Chondrocyte (in vitro differentiated cells): ENCODE data around the gene PTCH1. TPM values are rescaled to one million over a fixed set of nuclear protein-coding genes. Genes with fewer than 3 reads are reported as not detected.

ENCODE experiments used
- DNase-seq: peaks from one replicate; pipeline ENCODE4 v3.0.0; 2021; ENCODE audit warnings: mixed read lengths, low spot score
- H3K27ac Mint-ChIP-seq: one replicate; pipeline ENCODE4 v1.8.0; 2021; ENCODE audit warnings: mild to moderate bottlenecking, moderate library complexity, mixed read lengths; ENCODE audit not compliant: unreplicated experiment
- H3K27me3 Mint-ChIP-seq: 2 replicates; pipeline ENCODE4 v1.8.0; 2021; ENCODE audit warnings: low read depth, mixed read lengths
- H3K36me3 Mint-ChIP-seq: 2 replicates; pipeline ENCODE4 v1.8.0; 2021; ENCODE audit warnings: low read depth, mixed read lengths
- H3K4me1 Mint-ChIP-seq: 2 replicates; pipeline ENCODE4 v1.8.0; 2021; ENCODE audit warnings: low read depth, mild to moderate bottlenecking, mixed read lengths
- H3K4me3 Mint-ChIP-seq: one replicate; pipeline ENCODE4 v1.8.0; 2021; ENCODE audit warnings: mild to moderate bottlenecking, moderate library complexity, mixed read lengths; ENCODE audit not compliant: unreplicated experiment
- H3K9me3 Mint-ChIP-seq: 2 replicates; pipeline ENCODE4 v1.8.0; 2021; ENCODE audit warnings: low read depth, mixed read lengths
- CTCF ChIP-seq: fragments of 200-600 bp; sonication (generic); IDR thresholded peaks from 2 replicates; pipeline ENCODE4 v1.5.0; 2021; ENCODE audit warnings: antibody characterized with exemption, mild to moderate bottlenecking, moderate library complexity
- total RNA-seq: library from RNA; stranded (reverse); gene quantifications from 3 replicates; pipeline ENCODE4 v1.2.1, GENCODE V29; 2021

The PTCH1 gene
- total RNA-seq, 1 donor from 2014 or later: 10.4 TPM

GRCh38 chr9:95463148-95464060 is 53.4 kb downstream of the PTCH1 start:
- H3K36me3 Mint-ChIP-seq: peaks cover 12% of the 10 kb centered on the region
- peak overlapping the region; percentile 62 for H3K27ac Mint-ChIP-seq
- TF ChIP-seq CTCF: no peak
- peaks cover 41% of the 10 kb centered on the region for H3K4me1 Mint-ChIP-seq
- no peak for DNase-seq
- peak overlapping the region; percentile 68 for H3K4me3 Mint-ChIP-seq
- no peaks in the 10 kb centered on the region for H3K9me3 Mint-ChIP-seq
- H3K27me3 Mint-ChIP-seq: no peaks in the 10 kb centered on the region

GRCh38 chr9:95462249-95463147 is 54.3 kb downstream of the PTCH1 start:
- H3K27me3 Mint-ChIP-seq: no peaks in the 10 kb centered on the region
- peak overlapping the region; percentile 81 for H3K27ac Mint-ChIP-seq
- no peaks in the 10 kb centered on the region for H3K9me3 Mint-ChIP-seq
- DNase-seq: no peak
- peaks cover 50% of the 10 kb centered on the region for H3K4me1 Mint-ChIP-seq
- H3K36me3 Mint-ChIP-seq: peaks cover 12% of the 10 kb centered on the region
- H3K4me3 Mint-ChIP-seq: peak overlapping the region; percentile 68
- TF ChIP-seq CTCF: no peak

GRCh38 chr9:95461448-95462248 is 55.1 kb downstream of the PTCH1 start:
- Mint-ChIP-seq H3K9me3 (no peaks in the 10 kb centered on the region), H3K36me3 (peaks cover 9% of the 10 kb centered on the region), H3K27me3 (no peaks in the 10 kb centered on the region), H3K27ac (no peak overlapping the region), H3K4me3 (no peak overlapping the region), H3K4me1 (peaks cover 54% of the 10 kb centered on the region)
- no peak for TF ChIP-seq CTCF
- DNase-seq: no peak

- DNase-seq: no peak
- Mint-ChIP-seq H3K27me3 (no peaks in the 10 kb centered on the region), H3K9me3 (no peaks in the 10 kb centered on the region), H3K4me3 (no peak overlapping the region), H3K27ac (no peak overlapping the region), H3K36me3 (peaks cover 11% of the 10 kb centered on the region), H3K4me1 (peaks cover 59% of the 10 kb centered on the region)
- TF ChIP-seq CTCF: no peak
These were observed 56.1 kb downstream of the PTCH1 start for GRCh38 chr9:95460518-95461164.
